ENCODE measurements around the gene SEC14L5.

- TF ChIP-seq CTCF (conservative IDR thresholded peaks at IDR 0.05) (no peak), ZFX (IDR thresholded peaks at IDR 0.05) (no peak)
Measured at GRCh38 chr16:4988647-4989046, 30.5 kb downstream of the SEC14L5 start.
